NCI-H748 treated with DMSO at 0.1 percent for 48 hours (cell line): ENCODE data around the gene C1QTNF9B.
A peak's percentile ranks its signal among the peaks of the same experiment; 100 is the strongest.
"Not testable (repeated sequence)": the region's sequence is repeated elsewhere in the genome, so short reads cannot be mapped to it uniquely, and the experiment has no call there.

Experiments
- DNase-seq: peaks from one replicate; lab custom pipeline; 2025; lab: John Stamatoyannopoulos, UW

The C1QTNF9B gene

DNA sequence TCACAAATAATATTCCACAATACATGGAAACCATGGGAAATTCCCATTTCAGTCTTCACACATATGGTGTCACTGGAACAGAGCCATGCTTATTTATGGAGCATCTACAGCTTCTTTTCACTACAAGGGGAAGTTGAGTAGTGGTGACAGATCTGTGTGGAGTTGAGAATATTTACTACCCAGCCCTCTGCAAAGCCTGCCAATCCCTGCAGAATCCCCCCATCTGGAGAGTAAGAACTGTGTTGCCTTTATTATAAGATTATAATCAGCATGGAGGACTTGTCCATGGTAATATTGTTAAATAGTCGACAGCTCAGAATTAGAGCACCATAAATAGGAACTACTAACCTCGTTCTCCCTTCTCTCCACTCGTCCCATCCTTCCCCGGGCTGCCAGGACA lies 3.5 kb downstream of the C1QTNF9B start:
- DNase-seq = not testable (repeated sequence)

DNA sequence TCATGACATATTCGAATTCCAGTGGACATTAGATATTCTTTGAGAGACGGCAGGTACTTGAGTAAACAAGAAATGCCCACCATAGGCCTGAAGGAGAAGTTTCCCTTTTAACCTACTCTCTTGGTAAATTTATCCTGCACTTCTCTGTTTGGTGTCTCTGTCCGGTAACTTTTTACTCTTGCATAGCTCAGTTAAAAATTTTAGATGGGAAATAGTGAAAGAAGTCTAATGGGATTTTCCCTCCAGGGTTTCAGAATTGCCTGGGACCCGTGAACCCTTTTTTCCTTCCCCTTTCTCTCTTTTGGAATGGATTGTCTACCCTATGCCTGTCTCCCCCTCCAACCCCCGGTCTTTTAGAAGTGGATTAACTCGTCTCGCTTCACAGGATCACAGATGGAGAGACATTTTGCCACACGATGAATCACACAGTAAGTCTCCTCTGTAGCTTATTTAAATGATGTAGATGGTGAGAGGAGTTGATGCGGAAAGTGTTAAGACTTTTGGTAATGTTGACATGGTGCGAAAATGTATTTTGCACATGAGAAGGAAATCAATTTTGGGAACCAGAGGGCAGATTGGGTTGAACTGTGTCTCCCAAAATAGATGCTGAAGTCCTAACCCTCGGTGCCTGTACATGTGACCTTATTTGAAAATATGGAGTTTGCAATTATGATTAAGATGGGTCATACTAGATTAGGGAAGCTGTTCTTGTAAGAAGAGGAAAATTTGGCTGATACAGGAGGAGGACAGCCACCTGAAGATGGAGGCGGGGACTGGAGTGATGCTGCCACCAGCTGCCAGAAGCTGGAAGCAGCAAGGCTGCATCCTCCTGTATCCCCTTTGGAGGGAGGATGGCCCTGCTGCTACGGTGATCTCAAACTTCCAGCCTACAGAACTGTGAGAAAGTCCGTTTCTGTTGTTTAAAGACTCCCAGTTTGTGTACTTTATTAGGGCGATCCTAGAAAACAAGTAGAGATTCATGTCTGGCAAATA lies 7.4 kb downstream of the C1QTNF9B start:
- DNase-seq = peak; percentile 57

DNA sequence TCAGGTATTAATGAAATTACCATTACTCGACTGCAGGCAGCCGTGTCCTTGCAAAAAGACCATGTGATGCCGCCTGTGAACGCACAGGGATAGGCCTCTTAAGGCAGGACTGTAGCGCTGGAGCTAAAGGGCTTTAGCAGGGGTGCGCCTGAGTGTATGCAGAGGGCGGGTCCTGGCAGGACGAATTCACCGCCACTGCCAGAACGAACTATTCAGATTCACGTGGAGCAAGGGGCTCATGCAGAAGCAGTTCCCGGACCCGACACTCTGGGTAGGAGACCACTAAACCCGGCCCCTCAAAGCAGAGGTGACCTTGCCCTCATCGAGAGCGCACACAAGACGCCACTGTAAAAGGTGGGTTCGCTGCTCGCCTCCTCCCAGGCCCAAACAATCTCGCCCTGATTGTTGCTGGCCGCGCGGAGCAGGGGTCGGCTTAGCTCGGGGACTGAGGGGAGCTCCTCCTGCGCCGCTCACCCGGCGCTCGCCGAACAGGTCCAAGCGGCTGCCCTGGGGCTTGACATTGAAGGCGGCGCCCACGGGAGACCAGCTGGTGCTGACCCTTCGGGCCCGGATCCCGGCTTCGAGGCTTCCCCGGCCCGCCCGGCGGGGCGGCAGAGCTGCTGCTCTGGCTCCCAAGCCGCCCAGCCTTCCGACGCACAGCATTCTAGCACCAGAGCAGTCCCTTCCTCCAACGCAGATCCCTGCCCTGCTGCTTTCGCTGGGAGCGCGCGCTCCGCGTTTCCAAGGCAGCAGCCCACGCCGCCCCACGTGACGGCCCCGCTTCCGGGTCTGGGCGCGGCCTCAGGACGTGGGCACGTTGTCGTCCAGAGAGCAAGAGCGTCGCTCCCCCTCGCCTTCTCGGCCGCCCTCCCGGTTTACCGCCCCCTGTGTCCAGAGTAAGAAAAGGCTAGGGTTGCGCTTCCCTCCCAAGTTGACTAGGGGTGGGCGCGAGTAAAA lies 8.4 kb downstream of the C1QTNF9B start, which contains the start of gene MIPEP:
Gene MIPEP, minus strand, starts transcription at position 743 of the 957 bp plus-strand sequence. Its CDS starts 80 bp downstream, at position 663.
- peak; percentile 99 for DNase-seq

DNA sequence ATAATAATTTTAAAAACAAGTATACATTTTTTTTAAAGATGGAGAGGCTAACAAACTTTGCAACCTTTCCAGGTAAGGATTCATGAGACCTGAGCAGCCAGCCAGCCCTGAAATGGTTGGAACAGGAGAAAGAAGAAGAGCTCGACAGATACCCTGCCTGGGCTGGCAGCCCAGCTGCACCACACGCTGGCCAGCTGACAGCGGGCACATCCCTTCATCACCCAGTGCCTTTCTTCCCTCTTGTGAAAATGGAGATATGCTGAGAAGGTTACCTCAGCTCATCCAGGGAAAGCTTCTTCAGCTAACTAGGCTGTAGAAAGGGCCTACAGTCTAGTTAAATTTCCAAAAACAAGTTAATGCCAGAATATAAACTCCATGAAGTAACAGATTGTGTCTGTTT lies 12.9 kb downstream of the C1QTNF9B start:
- DNase-seq = not testable (repeated sequence)

DNA sequence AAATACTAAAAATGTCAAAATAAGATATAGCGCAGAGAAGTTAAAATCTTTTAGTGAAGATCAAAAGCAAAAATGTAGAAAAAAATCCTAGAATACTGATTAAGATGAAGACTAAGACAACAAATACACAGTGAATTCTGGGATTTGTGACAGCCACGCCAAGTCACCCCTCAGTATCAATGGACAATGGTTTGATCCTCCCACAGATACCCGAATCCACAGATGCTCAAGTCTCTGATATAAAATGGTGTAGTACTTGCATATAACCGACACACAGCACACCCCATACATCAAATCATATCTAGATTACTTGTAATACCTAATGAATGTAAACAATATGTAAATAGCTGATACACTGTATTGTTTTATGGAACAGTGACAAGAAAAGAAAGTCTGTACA lies 14.0 kb downstream of the C1QTNF9B start:
- no peak for DNase-seq

DNA sequence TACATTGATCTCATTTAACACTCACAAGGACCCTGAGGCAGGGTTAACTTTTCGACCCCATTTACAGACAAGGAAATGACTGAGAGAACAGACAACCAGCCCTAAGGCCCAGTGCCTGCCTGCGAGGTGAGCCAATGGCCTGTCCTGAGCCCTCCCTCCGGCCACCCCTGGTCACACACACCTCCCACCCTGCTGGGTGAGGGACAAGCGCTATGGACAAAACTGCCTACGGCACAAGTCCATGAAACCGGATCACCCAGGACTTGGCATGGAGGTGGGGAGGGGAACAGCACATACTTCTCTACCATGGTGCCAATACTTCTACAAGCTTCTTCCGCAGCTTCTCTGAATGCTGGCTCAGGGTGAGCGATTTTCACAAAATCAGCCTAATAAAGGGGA lies 15.9 kb downstream of the C1QTNF9B start:
- not testable (repeated sequence) for DNase-seq

DNA sequence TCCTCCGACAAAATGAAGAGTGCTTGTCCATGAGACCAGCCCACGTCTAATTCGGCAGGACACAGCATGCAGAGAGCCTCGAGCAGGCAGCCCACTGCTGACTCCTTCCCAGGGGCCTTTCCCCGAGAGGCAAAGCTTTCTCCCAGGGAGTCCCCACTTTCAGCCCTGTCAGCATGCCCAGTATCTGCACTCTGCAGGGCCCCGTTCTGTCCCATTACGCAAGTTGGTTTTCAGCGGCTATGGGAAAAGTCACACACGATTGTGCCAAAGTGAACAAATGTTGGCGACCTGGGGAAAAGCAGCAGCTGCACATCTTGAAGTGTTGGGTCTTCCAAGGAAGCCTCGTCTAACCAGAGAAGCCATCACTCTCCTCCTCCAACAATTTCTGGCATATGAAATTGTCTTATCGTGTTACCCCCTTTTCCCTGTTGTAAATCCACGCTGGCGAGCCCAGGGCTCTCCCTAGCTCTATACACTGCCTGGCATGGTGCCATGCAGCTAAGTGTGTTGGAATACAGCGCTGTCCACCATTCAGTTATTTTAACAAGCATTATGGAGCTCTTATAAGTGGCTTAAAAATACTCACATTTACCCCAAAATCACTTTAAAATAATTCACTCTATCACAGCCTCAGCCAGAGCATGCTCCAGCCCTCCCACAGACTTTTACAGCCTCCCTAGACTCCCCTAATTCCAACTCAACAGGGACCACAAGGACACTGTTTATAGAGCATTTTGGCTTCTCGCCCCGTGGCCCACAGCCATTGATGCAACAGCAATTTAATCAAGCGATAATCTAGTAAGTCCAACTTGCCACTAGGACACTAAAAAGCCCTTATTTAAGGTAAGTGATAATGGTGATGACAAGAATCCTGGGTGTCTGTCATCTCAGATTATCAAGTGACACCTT lies 16.6 kb downstream of the C1QTNF9B start:
- DNase-seq = not testable (repeated sequence)

DNA sequence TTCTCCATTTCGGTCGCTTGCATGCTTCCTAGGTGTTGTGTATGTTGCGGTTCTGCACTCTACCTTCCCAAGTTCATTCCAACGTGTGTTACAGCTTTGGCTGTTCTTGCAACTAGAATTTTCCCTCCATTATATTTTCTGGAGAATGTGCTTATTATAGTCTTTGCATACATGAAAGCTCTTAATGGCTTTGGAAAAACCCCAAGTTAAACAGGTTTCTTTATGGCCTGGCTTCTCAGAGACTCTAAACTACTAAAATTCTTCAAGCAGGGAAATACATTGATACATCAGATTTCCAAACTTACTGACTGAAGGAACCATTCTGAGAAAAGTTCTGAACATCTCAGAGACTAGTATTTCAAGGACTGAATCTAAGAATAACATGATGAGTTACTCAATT lies 20.0 kb downstream of the C1QTNF9B start:
- no peak for DNase-seq

DNA sequence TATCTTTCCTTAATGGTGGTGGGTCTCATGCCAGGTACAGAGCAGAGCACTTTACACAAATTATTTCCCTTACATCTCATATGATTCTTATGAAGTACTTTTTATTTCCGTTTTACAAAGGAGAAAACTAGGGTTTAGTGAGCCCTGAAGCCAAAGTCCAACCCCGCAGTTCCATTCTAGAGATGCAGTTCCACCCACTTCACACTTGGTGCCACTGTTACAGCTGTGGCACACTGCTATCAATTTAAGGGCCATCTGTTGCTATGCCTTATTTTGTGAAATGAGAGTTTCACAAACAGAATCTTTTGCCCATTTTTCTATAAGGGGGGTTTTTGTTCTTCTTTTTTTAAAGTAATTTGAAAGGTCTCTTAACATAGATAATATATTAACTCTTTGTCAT lies 21.0 kb downstream of the C1QTNF9B start:
- no peak for DNase-seq

DNA sequence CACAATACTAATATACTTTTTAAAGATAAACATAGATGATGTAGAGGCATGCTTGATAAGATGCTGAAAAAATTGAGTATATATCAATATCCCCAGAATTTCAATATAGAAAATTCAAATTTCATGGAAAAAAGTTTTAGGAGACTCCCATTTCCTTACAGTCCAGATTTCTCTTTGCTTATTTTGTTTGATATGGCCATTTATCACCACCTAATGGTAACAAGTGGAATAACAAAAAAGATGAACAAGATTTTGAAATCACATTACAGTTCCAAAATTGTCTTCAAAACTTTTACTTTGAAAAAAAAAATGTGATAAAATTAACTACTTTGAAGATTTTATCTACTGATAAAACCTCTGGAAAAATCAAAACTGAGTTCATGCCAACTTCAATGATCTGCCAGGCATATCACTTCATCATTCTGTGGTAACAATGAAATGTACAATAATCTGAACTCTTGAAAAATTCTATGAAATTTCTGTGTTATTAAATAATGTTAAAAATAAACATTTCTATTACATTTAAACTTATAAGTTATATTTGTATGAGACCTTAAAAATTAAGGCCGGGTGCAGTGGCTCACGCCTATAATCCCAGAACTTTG lies 25.6 kb downstream of the C1QTNF9B start:
- DNase-seq = peak; percentile 48

DNA sequence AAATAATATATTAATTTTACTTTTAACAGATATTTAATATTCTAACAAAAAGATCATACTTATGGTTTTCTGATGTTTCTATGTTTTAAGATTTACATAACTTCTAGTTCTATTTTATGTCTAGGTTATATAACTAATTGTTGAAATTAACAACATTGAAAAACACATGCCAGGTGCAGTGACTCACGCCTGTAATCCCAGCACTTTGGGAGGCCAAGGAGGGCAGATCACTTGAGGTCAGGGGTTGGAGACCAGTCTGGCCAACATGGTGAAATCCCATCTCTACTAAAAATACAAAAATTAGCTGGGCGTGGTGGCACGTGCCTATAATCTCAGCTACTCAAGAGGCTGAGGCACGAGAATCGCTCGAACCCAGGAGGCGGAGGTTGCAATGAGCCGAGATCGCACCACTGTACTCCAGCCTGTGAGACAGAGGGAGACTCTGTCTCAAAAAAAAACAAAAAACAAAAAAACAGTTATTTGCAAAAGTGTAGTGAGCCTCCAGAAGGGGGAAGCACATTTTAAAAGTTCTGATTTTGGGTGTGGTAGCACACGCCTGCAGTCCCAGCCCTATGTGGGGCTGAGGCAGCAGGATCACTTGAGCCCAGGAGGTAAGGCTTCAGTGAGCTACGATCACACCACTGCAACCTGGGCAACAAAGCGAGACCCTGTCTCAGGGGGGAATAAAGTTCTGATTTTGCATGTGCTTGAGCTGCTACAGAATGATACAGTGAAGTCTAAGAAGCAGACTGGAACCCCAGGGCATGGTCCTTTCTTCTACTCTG lies 26.8 kb downstream of the C1QTNF9B start:
- no peak for DNase-seq

DNA sequence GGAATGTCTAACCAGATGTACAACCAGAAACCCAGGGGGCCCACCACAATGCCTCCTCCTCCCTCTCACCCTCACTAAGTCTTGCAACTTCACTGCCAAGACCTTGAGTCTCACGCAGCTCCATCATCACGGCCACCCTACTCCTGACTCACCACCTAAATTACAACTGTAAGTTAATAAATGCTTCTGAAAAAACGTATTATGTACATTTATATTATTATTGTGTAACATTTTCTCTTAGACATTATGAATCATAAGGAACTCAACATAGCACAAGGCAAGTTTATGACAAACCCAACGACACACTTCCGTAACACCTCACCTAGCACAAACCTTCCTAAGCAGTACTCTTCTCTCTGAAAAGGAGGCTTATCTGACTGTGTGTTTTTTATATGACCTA lies 28.8 kb downstream of the C1QTNF9B start:
- DNase-seq = no peak

DNA sequence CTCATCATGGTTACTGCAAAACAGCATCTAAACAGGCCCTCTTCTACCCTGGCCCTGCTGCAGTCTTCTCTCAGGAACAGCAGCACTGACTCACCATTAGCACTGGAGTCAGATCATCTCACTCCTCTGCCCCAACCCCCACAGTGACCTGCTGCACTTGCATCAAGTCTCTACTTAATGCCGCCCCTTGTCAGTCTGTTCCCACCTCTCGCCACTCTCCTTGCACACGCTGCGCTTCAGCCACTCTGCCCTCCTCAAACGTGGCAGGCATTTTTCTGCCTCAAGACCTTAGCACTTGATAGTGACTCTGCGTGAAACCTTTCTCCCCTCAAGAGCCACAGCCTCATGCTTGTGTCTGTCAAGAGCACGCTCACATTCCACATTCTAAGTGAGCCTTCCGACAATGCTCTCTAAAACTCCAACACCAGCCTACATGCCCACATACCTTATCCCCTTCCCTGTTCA lies 30.2 kb downstream of the C1QTNF9B start:
- DNase-seq = no peak

DNA sequence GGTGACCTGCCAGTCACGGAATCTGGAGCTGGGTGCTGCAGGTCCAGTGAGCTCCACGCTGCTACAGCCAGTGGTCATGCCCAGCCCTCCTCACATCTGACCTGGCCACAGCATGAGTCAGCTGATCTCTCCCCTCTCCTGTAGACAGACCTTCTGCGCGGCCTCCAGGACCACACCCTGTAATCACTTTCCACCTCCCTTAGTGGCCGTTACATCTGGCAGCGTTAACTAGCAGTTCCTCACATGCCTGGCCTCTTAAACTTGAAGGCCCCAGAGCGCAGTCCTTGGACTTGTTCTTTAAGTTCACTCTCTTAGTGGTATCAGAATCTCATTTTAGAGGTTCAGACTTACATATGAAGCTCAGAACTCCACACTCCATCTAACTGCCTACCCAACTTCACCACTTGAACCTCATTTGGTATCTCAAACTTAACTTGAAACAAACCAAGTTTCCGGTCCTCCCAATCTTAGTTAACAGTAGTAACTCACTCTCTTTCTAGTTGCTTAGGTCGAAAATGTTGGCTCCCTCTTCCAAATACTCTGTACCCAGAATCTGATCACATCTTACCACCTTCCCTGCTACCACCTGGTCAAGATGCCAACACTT lies 30.8 kb downstream of the C1QTNF9B start:
- DNase-seq = no peak

DNA sequence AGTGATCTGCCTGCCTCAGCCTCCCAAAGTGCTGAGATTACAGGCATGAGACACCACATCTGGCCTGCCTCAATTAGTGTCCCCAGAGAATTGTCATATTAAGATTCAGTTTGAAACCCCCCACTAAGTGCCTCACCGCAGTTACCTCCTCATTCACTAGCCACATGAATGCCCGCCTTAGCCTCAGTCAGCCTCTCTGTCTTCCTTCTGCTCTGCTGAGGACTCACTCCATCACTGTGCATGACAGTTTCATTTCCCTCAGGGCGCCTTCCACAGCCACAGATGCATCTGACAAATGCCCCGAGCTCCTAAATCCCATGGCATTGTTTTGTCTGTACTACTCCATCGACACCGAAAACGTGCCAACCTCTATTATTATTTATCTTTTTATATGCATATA lies 31.4 kb downstream of the C1QTNF9B start:
- no peak for DNase-seq

DNA sequence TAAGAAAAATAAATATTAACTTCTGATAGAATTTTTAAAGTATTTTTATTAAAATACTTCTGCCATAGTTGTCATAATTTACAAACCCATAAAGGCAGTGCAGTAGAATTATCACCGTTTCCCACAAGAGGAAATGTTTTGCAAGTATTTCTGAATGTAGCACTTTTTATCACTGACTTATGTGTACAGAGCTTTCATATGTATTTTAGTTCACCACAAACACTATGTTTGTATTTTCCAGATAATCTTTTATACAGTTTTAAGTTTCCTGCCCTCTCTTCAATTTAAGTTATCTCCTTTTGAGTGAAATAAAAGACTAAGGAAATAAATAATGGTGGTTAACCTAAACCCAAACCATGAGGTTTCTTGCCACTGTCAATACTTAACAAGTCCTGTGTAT lies 32.3 kb downstream of the C1QTNF9B start:
- DNase-seq = no peak

DNA sequence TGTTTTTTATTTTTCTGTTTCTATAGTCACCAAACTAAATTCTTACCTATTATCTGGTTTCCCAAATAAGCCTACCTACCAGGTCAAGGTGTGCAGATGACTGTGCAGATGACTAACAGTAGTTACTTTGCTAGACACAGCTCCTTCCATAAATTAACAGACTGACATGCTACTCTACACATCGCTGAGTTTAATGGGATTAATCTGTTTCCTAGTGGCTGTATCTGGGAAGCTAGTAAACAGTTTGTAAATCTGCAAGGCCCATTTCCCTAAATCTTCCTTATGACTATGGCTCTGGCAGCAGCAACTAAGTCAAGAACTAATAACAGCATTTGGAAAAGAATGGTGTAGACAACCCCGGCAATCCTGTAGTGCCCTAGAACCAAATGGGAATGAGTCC lies 36.0 kb downstream of the C1QTNF9B start:
- DNase-seq = no peak

DNA sequence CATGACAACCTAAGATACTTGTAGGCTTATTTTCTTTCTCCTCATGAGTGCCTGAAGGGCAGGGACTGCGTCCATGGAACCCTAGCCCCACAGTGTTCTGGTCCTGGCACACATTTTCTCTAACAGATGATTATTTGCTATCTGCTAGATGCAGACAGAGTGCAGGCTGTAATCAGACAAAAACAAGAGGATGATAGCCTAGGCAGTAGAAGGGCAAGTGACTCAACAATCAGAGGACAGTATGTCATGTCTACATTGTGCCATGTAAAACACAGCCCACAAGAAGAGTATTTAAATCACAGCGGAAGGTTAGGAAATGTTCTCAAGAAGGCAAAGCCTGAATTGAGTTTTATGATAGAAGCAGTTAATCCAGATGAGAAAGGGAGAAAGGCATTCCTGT lies 37.4 kb downstream of the C1QTNF9B start:
- DNase-seq = no peak

DNA sequence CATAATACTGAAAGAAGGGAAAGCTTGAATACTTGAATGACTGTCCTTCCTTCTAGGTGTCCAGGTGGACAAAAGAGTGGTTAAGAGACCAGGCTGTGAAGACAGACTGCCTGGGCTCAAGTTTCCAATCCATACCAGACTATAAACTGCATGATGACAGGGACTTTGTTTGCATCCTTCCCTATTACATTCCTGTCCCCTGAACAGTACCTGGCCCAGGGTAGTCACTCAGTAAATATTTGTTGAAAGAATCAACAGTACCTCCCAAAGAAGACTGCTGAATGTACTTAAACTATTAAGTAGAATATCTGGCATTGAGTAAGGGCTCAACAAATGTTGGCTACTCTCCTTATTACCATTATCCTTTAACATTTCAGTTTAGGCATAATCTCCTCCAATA lies 37.8 kb downstream of the C1QTNF9B start:
- DNase-seq = no peak

DNA sequence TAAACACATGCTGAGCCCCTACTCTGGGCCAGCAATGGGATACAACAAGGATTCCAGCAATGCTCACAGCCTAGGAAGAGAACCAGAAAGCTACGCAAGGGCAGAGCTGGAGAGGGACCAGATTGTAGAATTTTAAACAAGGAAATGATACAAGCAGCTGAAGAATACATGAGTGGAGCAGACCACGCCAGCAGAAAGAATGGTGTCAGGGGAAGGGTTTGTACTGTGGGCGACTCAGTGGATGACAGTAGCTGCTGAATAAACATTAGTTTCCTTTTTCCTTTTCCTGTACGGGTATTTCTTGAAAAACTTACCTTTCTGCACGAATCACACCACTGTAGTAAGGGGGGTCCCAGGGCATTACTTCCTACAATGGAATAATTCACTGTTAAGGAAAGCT lies 38.8 kb downstream of the C1QTNF9B start:
- no peak for DNase-seq
